ENCODE measurements around the gene SDF2L1.
"Not testable (repeated sequence)": the region's sequence is repeated elsewhere in the genome, so short reads cannot be mapped to it uniquely, and the experiment has no call there.

The SDF2L1 gene

GRCh38 chr22:21641789-21642583 is at the start of gene SDF2L1:
Gene SDF2L1 (plus strand): TSS chr22:21642302. CDS start chr22:21642337, 35 bp downstream.
- DNase-seq: peak; percentile 94

- DNase-seq: no peak
Observed at GRCh38 chr22:21592422-21592821, 49.7 kb upstream of the SDF2L1 start.

GRCh38 chr22:21593406-21594232 is 48.5 kb upstream of the SDF2L1 start:
- no peak for DNase-seq

GRCh38 chr22:21594865-21595452 is 47.1 kb upstream of the SDF2L1 start:
- no peak for DNase-seq

- DNase-seq: not testable (repeated sequence)
Observed at GRCh38 chr22:21596356-21597135, 45.6 kb upstream of the SDF2L1 start.

- DNase-seq: no peak
Observed at GRCh38 chr22:21598302-21598701, 43.8 kb upstream of the SDF2L1 start.

- no peak for DNase-seq
Observed at GRCh38 chr22:21599053-21599893, 42.8 kb upstream of the SDF2L1 start.

- DNase-seq: no peak
Observed at GRCh38 chr22:21602579-21602978, 39.5 kb upstream of the SDF2L1 start.

- no peak for DNase-seq
Observed at GRCh38 chr22:21603973-21604372, 38.1 kb upstream of the SDF2L1 start.

GRCh38 chr22:21605887-21606564 is 36.1 kb upstream of the SDF2L1 start:
- DNase-seq: no peak

GRCh38 chr22:21606775-21607174 is 35.3 kb upstream of the SDF2L1 start:
- DNase-seq: no peak

- not testable (repeated sequence) for DNase-seq
Observed at GRCh38 chr22:21609556-21610157, 32.4 kb upstream of the SDF2L1 start.

- no peak for DNase-seq
Observed at GRCh38 chr22:21611210-21611977, 30.7 kb upstream of the SDF2L1 start.

GRCh38 chr22:21612858-21613257 is 29.2 kb upstream of the SDF2L1 start:
- DNase-seq: no peak

- no peak for DNase-seq
Observed at GRCh38 chr22:21613553-21614233, 28.4 kb upstream of the SDF2L1 start.

GRCh38 chr22:21615731-21616130 is 26.4 kb upstream of the SDF2L1 start:
- DNase-seq: no peak

GRCh38 chr22:21617337-21617736 is 24.8 kb upstream of the SDF2L1 start:
- DNase-seq: not testable (repeated sequence)

- DNase-seq: no peak
Observed at GRCh38 chr22:21621025-21621424, 21.1 kb upstream of the SDF2L1 start.

Data from T1000 (cell line).